GM12878 (cell line): ENCODE data around the gene SPINK6. TPM values are rescaled to one million over a fixed set of nuclear protein-coding genes. Genes with fewer than 3 reads are reported as not detected.

Source experiments
- ATAC-seq: fragments of 200-7000 bp; cut with Tn5 transposase; 3 replicates; pipeline ENCODE4 v1.9.1; 2020; ENCODE audit warnings: mild to moderate bottlenecking, moderate library complexity
- BruUV-seq: library from RNA; stranded (reverse); fragments of 400-500 nt; replicated peaks from 2 replicates; lab custom pipeline; 2021; lab: Mats Ljungman, UMichigan
- CTCF ChIA-PET: fragments of 300-600 bp; sonication (Branson Sonifier 250); formaldehyde crosslinking; extraction: SDS; loops from one replicate; lab custom pipeline; 2021; ENCODE audit warnings: inconsistent platforms; lab: Yijun Ruan, JAX
- POLR2A ChIA-PET: fragments of 350-600 bp; formaldehyde crosslinking; extraction: SDS; loops from one replicate; lab custom pipeline; 2021; ENCODE audit warnings: inconsistent platforms; lab: Charles Lee
- RAD21 ChIA-PET: fragments of 300-600 bp; sonication (Branson Sonifier 250); formaldehyde crosslinking; loops from one replicate; lab custom pipeline; 2023; ENCODE audit warnings: antibody characterized with exemption; ENCODE audit not compliant: unreplicated experiment; lab: Charles Lee
- SMC1A ChIA-PET: fragments of 300-600 bp; sonication (Branson Sonifier 250); formaldehyde crosslinking; loops from one replicate; lab custom pipeline; 2023; ENCODE audit not compliant: unreplicated experiment, uncharacterized antibody; lab: Charles Lee
- DNase-seq: peaks from one replicate; pipeline ENCODE4 v3.0.0-alpha.2; 2011; ENCODE audit warnings: low read depth, low spot score
- FAIRE-seq: peaks from 3 replicates; lab custom pipeline; 2011; peaks lifted over from hg19 to GRCh38; lab: Jason Lieb, UNC
- H2AFZ ChIP-seq: 2 replicates; pipeline ENCODE4 v1.6.0; 2011; ENCODE audit warnings: low read depth, low read length, control low read depth; ENCODE audit not compliant: control insufficient read depth
- H3K27ac ChIP-seq: 2 replicates; pipeline ENCODE4 v1.5.1; 2011; ENCODE audit warnings: control low read depth; ENCODE audit not compliant: control insufficient read depth, insufficient read depth
- H3K27me3 ChIP-seq, 2 experiments: replicated peaks in 1 of 2; 2 replicates each; pipeline versions ENCODE4 v1.6.0 to v1.6.1; 2011; ENCODE audit warnings: low read length in 1 of 2; ENCODE audit not compliant: control insufficient read depth in 2 of 2, insufficient read depth in 2 of 2
- H3K36me3 ChIP-seq, 2 experiments: 2 replicates each; pipeline ENCODE4 v1.5.1; 2011; ENCODE audit warnings: low read length in 1 of 2; ENCODE audit not compliant: control insufficient read depth in 2 of 2, insufficient read depth in 2 of 2
- H3K4me1 ChIP-seq: 2 replicates; pipeline ENCODE4 v1.6.1; 2011; ENCODE audit warnings: mild to moderate bottlenecking, low read length, moderate library complexity, mixed read lengths; ENCODE audit not compliant: control insufficient read depth, insufficient read depth
- H3K4me2 ChIP-seq: 2 replicates; pipeline ENCODE4 v1.6.0; 2011; ENCODE audit warnings: control low read depth; ENCODE audit not compliant: control insufficient read depth, insufficient read depth
- H3K4me3 ChIP-seq: fragments of 200-600 bp; sonication (generic); 2 replicates; pipeline ENCODE4 v1.5.1; 2016
- H3K79me2 ChIP-seq: 2 replicates; pipeline ENCODE4 v1.6.0; 2011; ENCODE audit warnings: low read length; ENCODE audit not compliant: control insufficient read depth, insufficient read depth
- H3K9ac ChIP-seq: 2 replicates; pipeline ENCODE4 v1.8.0; 2011; ENCODE audit warnings: low read length, control low read depth, mixed read lengths; ENCODE audit not compliant: control insufficient read depth, insufficient read depth
- H3K9me3 ChIP-seq: replicated peaks from 3 replicates; pipeline ENCODE4 v1.5.1; 2011; ENCODE audit warnings: mild to moderate bottlenecking, low read length; ENCODE audit not compliant: control insufficient read depth, insufficient read depth
- H4K20me1 ChIP-seq: 2 replicates; pipeline ENCODE4 v1.6.0; 2011; ENCODE audit not compliant: control insufficient read depth, insufficient read depth
- ATF2 ChIP-seq: IDR thresholded peaks from 2 replicates; pipeline ENCODE4 v1.6.1; 2012; ENCODE audit warnings: low read length, inconsistent platforms
- CREB1 ChIP-seq: IDR thresholded peaks from 2 replicates; pipeline ENCODE4 v1.6.1; 2012; ENCODE audit warnings: low read depth, mild to moderate bottlenecking, inconsistent platforms
- E2F8 ChIP-seq: fragments of 450-650 bp; IDR thresholded peaks from 2 replicates; pipeline ENCODE4 v1.6.1; 2018; ENCODE audit warnings: mild to moderate bottlenecking, low read depth, moderate library complexity; ENCODE audit not compliant: partially characterized antibody
- ESRRA ChIP-seq: IDR thresholded peaks from 2 replicates; pipeline ENCODE4 v1.6.1; 2012; ENCODE audit warnings: mild to moderate bottlenecking, low read length, improper control_type of control experiment
- FOXK2 ChIP-seq: fragments of 450-650 bp; IDR thresholded peaks from 2 replicates; pipeline ENCODE4 v1.6.1; 2017; ENCODE audit warnings: mild to moderate bottlenecking, moderate library complexity
- HDAC2 ChIP-seq: fragments of 200-600 bp; sonication (generic); IDR thresholded peaks from 2 replicates; pipeline ENCODE4 v1.6.1; 2017
- IKZF2 ChIP-seq, 2 experiments: fragments of 450-650 bp; IDR thresholded peaks; 2 replicates each; pipeline ENCODE4 v1.6.1; 2017; ENCODE audit warnings: mild to moderate bottlenecking in 2 of 2, moderate library complexity in 2 of 2
- MEF2A ChIP-seq: IDR thresholded peaks from 2 replicates; pipeline ENCODE4 v1.6.1; 2011; ENCODE audit warnings: low read depth, mild to moderate bottlenecking, low read length, moderate library complexity; ENCODE audit not compliant: insufficient read depth
- MLLT1 ChIP-seq: fragments of 450-650 bp; IDR thresholded peaks from 2 replicates; pipeline ENCODE4 v1.6.1; 2016; ENCODE audit warnings: mild to moderate bottlenecking
- RFX5 ChIP-seq: IDR thresholded peaks from 2 replicates; pipeline ENCODE4 v1.6.1; 2011; ENCODE audit warnings: low read depth, low read length, improper control_type of control experiment
- TARDBP ChIP-seq: IDR thresholded peaks from 2 replicates; pipeline ENCODE4 v1.6.1; 2016; ENCODE audit warnings: borderline replicate concordance
- TBL1XR1 ChIP-seq: IDR thresholded peaks from 2 replicates; pipeline ENCODE4 v1.6.1; 2012; ENCODE audit warnings: low read depth, low read length, improper control_type of control experiment
- TCF12 ChIP-seq: IDR thresholded peaks from 2 replicates; pipeline ENCODE4 v1.6.1; 2011; ENCODE audit warnings: low read depth, mild to moderate bottlenecking, low read length
- WGBS: methylation state at CpG from one replicate; pipeline ENCODE4 v1.1.6; 2016; ENCODE audit warnings: low lambda C conversion rate; ENCODE audit not compliant: insufficient replicate concordance, insufficient coverage; ENCODE audit errors: missing lambda C conversion rate; 5-methylcytosine and 5-hydroxymethylcytosine counted together
- in situ Hi-C: fragments of 300-500 bp; cut with MboI; formaldehyde crosslinking; loops from 9 replicates; pipeline ENCODE4 v1.14.3; 2018; ENCODE audit warnings: mixed read lengths
- intact Hi-C: fragments of 100-400 bp; cut with micrococcal nuclease; formaldehyde crosslinking; loops from one replicate; pipeline ENCODE4 v1.14.2; 2022; ENCODE audit not compliant: unreplicated experiment
- polyA plus RNA-seq, 11 experiments: library from polyadenylated mRNA; depleted of rRNA in 4 of 11; unstranded in 6 of 11; stranded (reverse) in 5 of 11; fragments of >200 nt; fragmentation: Nextera tagmentation in 4 of 11; fragmentation: Illumina TruSeq in 1 of 11; extraction: Ambion mirVana in 4 of 11; extraction: Trizol in 1 of 11; gene quantifications; 1 replicate in 1 of 11; 2 replicates in 10 of 11; pipeline versions ENCODE4 v1.2.1 to v1.2.3, GENCODE V29; 2011 to 2016; ENCODE audit warnings: inconsistent platforms in 2 of 11, missing spikeins in 2 of 11, low read depth in 1 of 11
- total RNA-seq, 4 experiments: library from RNA; depleted of rRNA in 3 of 4; stranded (reverse); fragments of >200 nt in 3 of 4; fragmentation: Illumina TruSeq in 1 of 4; extraction: Trizol in 1 of 4; gene quantifications; 2 replicates each; pipeline versions ENCODE4 v1.2.1 to v1.2.3, GENCODE V29; 2013 to 2021
- TF ChIP-seq, protein P1 (sequence below): fragments of 450-650 bp; formaldehyde crosslinking; IDR thresholded peaks from 2 replicates; pipeline ENCODE4 v1.4.0; 2022; ENCODE audit warnings: mild to moderate bottlenecking, moderate library complexity
- TF ChIP-seq, protein P2 (sequence below): IDR thresholded peaks from 2 replicates; pipeline ENCODE4 v1.6.1; 2011; ENCODE audit warnings: low read depth, mild to moderate bottlenecking, low read length, moderate library complexity, borderline replicate concordance; ENCODE audit errors: extremely low read depth

The SPINK6 gene
- total and polyA plus RNA-seq, 10 of the 15 experiments (the other 5 are each of a cell fraction or from before 2014, with no cell fraction given), result not detected

DNA sequence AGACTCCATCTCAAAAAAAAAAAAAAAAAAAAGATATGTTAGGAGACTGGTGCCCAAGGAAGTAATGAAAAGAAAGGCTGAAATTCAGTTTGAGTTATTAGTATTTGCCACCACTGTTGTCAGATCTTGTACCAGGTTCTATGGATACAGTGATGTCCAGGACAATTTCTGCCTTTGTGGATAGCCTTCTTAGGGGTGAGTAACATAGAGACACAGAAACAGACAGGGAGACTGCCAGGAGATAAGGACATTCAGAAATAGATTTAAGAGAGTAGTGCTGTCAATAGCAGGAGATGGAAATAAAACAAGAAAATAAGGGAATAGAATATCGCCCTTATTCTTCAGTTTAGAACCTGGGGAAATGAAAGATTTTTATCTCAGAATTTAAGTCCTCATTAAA, 40.8 kb upstream of the SPINK6 start:
- H3K4me2 ChIP-seq, result no peak overlapping the region
- no peaks in the 10 kb centered on the region for H4K20me1 ChIP-seq
- ChIA-PET POLR2A (no interaction called here), CTCF (no interaction called here), RAD21 (no interaction called here), SMC1A (no interaction called here)
- no peaks in the 10 kb centered on the region for H3K36me3 ChIP-seq
- H2AFZ ChIP-seq, result no peak overlapping the region
- DNase-seq (no peak), FAIRE-seq (no peak), ATAC-seq (no peak)
- intact Hi-C loops (no loop called here), in situ Hi-C loops (no loop called here)
- H3K9me3 ChIP-seq, result no peaks in the 10 kb centered on the region
- no peaks in the 10 kb centered on the region for H3K27me3 ChIP-seq
- H3K27ac ChIP-seq, result no peak overlapping the region
- WGBS, result 96% methylated on average over 1 of the region's 1 CpG
- no TSS peak for BruUV-seq
- no peaks in the 10 kb centered on the region for H3K79me2 ChIP-seq
- no peaks in the 10 kb centered on the region for H3K4me1 ChIP-seq
- no peak overlapping the region for H3K9ac ChIP-seq
- no peak overlapping the region for H3K4me3 ChIP-seq
- no peak for TF ChIP-seq FOXK2
- TF ChIP-seq ATF2, result no peak
- no peak for TF ChIP-seq ESRRA
- no peak for TF ChIP-seq TCF12
- no peak for TF ChIP-seq RFX5
- TF ChIP-seq MLLT1, result no peak
- TF ChIP-seq, protein P1, sequence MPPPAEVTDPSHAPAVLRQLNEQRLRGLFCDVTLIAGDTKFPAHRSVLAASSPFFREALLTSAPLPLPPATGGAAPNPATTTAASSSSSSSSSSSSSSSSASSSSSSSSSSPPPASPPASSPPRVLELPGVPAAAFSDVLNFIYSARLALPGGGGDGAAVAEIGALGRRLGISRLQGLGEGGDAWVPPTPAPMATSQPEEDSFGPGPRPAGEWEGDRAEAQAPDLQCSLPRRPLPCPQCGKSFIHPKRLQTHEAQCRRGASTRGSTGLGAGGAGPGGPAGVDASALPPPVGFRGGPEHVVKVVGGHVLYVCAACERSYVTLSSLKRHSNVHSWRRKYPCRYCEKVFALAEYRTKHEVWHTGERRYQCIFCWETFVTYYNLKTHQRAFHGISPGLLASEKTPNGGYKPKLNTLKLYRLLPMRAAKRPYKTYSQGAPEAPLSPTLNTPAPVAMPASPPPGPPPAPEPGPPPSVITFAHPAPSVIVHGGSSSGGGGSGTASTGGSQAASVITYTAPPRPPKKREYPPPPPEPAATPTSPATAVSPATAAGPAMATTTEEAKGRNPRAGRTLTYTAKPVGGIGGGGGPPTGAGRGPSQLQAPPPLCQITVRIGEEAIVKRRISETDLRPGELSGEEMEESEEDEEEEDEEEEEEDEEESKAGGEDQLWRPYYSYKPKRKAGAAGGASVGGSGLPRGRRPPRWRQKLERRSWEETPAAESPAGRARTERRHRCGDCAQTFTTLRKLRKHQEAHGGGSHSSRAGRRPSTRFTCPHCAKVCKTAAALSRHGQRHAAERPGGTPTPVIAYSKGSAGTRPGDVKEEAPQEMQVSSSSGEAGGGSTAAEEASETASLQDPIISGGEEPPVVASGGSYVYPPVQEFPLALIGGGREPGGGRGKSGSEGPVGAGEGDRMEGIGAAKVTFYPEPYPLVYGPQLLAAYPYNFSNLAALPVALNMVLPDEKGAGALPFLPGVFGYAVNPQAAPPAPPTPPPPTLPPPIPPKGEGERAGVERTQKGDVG (CRISPR knock-in tag), result no peak
- TF ChIP-seq E2F8, result no peak
- TF ChIP-seq, protein P2, sequence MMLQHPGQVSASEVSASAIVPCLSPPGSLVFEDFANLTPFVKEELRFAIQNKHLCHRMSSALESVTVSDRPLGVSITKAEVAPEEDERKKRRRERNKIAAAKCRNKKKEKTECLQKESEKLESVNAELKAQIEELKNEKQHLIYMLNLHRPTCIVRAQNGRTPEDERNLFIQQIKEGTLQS, result no peak
- no peak for TF ChIP-seq HDAC2
- TF ChIP-seq MEF2A, result no peak
- TF ChIP-seq TARDBP, result no peak
- no peak for TF ChIP-seq TBL1XR1
- TF ChIP-seq CREB1, result no peak
- no peak for TF ChIP-seq IKZF2 (IDR thresholded peaks at IDR 0.05)
